Measurements from ENCODE around the gene SIGLEC9. TPM values are rescaled to one million over a fixed set of nuclear protein-coding genes. Genes with fewer than 3 reads are reported as not detected.

The SIGLEC9 gene
- total and polyA plus RNA-seq, 2 of the 8 experiments (the other 6 are each of a cell fraction or from before 2014, with no cell fraction given), result not detected

DNA sequence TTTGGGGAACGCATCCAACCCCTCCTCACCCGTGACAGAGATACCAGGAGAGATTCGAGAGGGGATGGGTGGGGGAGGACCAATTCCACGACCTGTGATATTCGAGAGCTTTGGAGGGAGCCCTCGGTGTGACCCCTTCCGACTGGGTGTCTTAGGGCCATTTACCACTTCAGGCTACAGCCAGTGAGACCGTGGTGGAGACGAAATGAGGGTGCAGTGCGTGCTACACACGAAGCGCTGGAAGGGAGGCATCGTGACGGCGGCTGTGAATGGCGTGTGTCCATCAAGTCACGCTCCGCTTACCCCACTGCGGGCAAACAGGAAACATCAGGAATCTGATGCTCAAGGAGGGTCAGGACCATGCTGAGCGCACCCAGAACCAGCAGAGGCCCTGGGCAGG is 26.9 kb upstream of the SIGLEC9 start:
- H3K9ac ChIP-seq (replicated peaks in 1 of 4; ENCODE audit: extremely low read depth in 1 of 4, low read depth in 3 of 4, low read length in 3 of 4), result no peak overlapping the region
- DNase-seq (ENCODE audit: low read depth in 1 of 2, low spot score in 2 of 2) (no peak), FAIRE-seq (no peak)
- peaks cover 2 to 3% of the 10 kb centered on the region in 2 experiments for H4K20me1 ChIP-seq (replicated peaks in 1 of 2; ENCODE audit: control insufficient read depth in 1 of 2, insufficient read depth in 2 of 2, low read length in 2 of 2)
- H3K23me2 ChIP-seq (ENCODE audit: low read depth, low read length), result no peaks in the 10 kb centered on the region
- H2BK120ac ChIP-seq (replicated peaks; ENCODE audit: low read depth, low read length), result no peak overlapping the region
- no peak overlapping the region for H2AFZ ChIP-seq (ENCODE audit: low read length)
- H3K79me1 ChIP-seq (ENCODE audit: low read depth, low read length), result peaks cover 3% of the 10 kb centered on the region
- H2BK5ac ChIP-seq (ENCODE audit: low read depth, low read length), result no peak overlapping the region
- no peaks in the 10 kb centered on the region; a peak in 3 of 8 replicates for H3K36me3 ChIP-seq (ENCODE audit: control insufficient read depth in 2 of 4, insufficient read depth in 4 of 4, low read length in 3 of 4)
- H3K18ac ChIP-seq (ENCODE audit: extremely low read depth, low read length), result no peak overlapping the region
- H2BK12ac ChIP-seq (ENCODE audit: low read depth, low read length), result no peak overlapping the region
- no peak overlapping the region for H3K56ac ChIP-seq (replicated peaks; ENCODE audit: insufficient read length, low read depth, low read length)
- H2AK5ac ChIP-seq (ENCODE audit: low read depth, low read length), result no peak overlapping the region
- H3K14ac ChIP-seq (ENCODE audit: insufficient read length), result no peak overlapping the region
- H3K23ac ChIP-seq (ENCODE audit: insufficient read length), result no peak overlapping the region
- no peak overlapping the region for H4K8ac ChIP-seq (ENCODE audit: extremely low read depth, insufficient read depth, low read length)
- ChIA-PET POLR2A (ENCODE audit: partially characterized antibody) (no interaction called here), CTCF (ENCODE audit: partially characterized antibody) (interaction anchor here (0.6 kb wide), 1 partner anchor 97 kb away, joined by 3 read pairs; the partner anchor contains the start of gene KLK8)
- H3K9me3 ChIP-seq (ENCODE audit: insufficient read depth in 2 of 2, low read depth in 1 of 2, low read length in 1 of 2), result no peaks in the 10 kb centered on the region
- H4K91ac ChIP-seq (replicated peaks; ENCODE audit: insufficient read length, low read length), result no peak overlapping the region
- H3K79me2 ChIP-seq (ENCODE audit: control insufficient read depth in 1 of 2, insufficient read depth in 2 of 2, low read length in 2 of 2), result no peaks in the 10 kb centered on the region
- H4K5ac ChIP-seq (ENCODE audit: insufficient read length, low read depth, low read length), result no peak overlapping the region
- peaks cover 0 to 6% (median 2%) of the 10 kb centered on the region in 4 experiments; a peak in 4 of 7 replicates for H3K4me1 ChIP-seq (replicated peaks in 1 of 4; ENCODE audit: control insufficient read depth in 3 of 4, insufficient read depth in 4 of 4, low read length in 3 of 4)
- 86% methylated on average over 13 of the region's 20 CpGs; no CpG with 5 or more reads in 1 of the 2 experiments for WGBS, 2 experiments (ENCODE audit: extremely low coverage in 1 of 2, insufficient coverage in 1 of 2, insufficient read length in 1 of 2, insufficient replicate concordance in 2 of 2, low coverage in 1 of 2, low lambda C conversion rate in 2 of 2, missing lambda C conversion rate in 1 of 2)
- no peak overlapping the region for H2BK20ac ChIP-seq (ENCODE audit: low read length)
- H3K4ac ChIP-seq (replicated peaks; ENCODE audit: insufficient read length, low read depth, low read length), result no peak overlapping the region
- no peaks in the 10 kb centered on the region; a peak in 1 of 7 replicates for H3K27me3 ChIP-seq (replicated peaks in 1 of 4; ENCODE audit: control insufficient read depth in 3 of 4, extremely low read depth in 1 of 4, insufficient read depth in 3 of 4, low read length in 3 of 4)
- no peak overlapping the region for H2BK15ac ChIP-seq (ENCODE audit: low read length)
- no peak overlapping the region for H3K4me2 ChIP-seq (ENCODE audit: insufficient read depth in 1 of 2, low read depth in 2 of 2, low read length in 2 of 2)
- TF ChIP-seq GTF2F1 (IDR thresholded peaks at IDR 0.05; ENCODE audit: borderline replicate concordance, low read depth, low read length), result no peak
- no peak for TF ChIP-seq CEBPB (IDR thresholded peaks at IDR 0.05; ENCODE audit: low read depth, low read length)
- TF ChIP-seq POLR2A (IDR thresholded peaks at IDR 0.05; ENCODE audit: control extremely low read depth in 1 of 2, low read depth in 2 of 2, low read length in 2 of 2), result no peak
- TF ChIP-seq MAFK (IDR thresholded peaks at IDR 0.05; ENCODE audit: low read depth, low read length), result no peak
- no peak for TF ChIP-seq ZNF274 (IDR thresholded peaks at IDR 0.05; ENCODE audit: borderline replicate concordance, extremely low read depth, low read length)
- TF ChIP-seq KDM5A (IDR thresholded peaks at IDR 0.05; ENCODE audit: low read length), result no peak
- no peak for TF ChIP-seq POLR2AphosphoS5 (IDR thresholded peaks at IDR 0.05; ENCODE audit: low read depth, low read length)
- no peak for TF ChIP-seq BRCA1 (IDR thresholded peaks at IDR 0.05; ENCODE audit: low read depth, low read length)
- TF ChIP-seq, protein P1, sequence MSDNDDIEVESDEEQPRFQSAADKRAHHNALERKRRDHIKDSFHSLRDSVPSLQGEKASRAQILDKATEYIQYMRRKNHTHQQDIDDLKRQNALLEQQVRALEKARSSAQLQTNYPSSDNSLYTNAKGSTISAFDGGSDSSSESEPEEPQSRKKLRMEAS (IDR thresholded peaks at IDR 0.05), result no peak
- TF ChIP-seq CHD1 (IDR thresholded peaks at IDR 0.05; ENCODE audit: low read depth, low read length), result no peak
- TF ChIP-seq FOSL1 (IDR thresholded peaks at IDR 0.05; ENCODE audit: insufficient read depth, low read depth, low read length), result no peak
- TF ChIP-seq NRF1 (IDR thresholded peaks at IDR 0.05; ENCODE audit: low read depth, low read length), result no peak
- TF ChIP-seq BACH1 (IDR thresholded peaks at IDR 0.05; ENCODE audit: low read length), result no peak
- TF ChIP-seq, protein P2, sequence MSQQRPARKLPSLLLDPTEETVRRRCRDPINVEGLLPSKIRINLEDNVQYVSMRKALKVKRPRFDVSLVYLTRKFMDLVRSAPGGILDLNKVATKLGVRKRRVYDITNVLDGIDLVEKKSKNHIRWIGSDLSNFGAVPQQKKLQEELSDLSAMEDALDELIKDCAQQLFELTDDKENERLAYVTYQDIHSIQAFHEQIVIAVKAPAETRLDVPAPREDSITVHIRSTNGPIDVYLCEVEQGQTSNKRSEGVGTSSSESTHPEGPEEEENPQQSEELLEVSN (IDR thresholded peaks at IDR 0.05), result no peak
- no peak for TF ChIP-seq JUN (IDR thresholded peaks at IDR 0.05; ENCODE audit: low read depth, low read length)
- no peak overlapping the region for H3K4me3 ChIP-seq (ENCODE audit: extremely low read depth in 1 of 4, insufficient read depth in 2 of 4, low read depth in 3 of 4, low read length in 4 of 4)
- H3K27ac ChIP-seq (ENCODE audit: low read depth, low read length), result no peak overlapping the region

Data from H1 (cell line).